H1 (cell line): ENCODE data around the gene IRGQ. TPM values are rescaled to one million over a fixed set of nuclear protein-coding genes. Genes with fewer than 3 reads are reported as not detected.

Experiments used
- CTBP2 ChIP-seq: IDR thresholded peaks from 2 replicates; pipeline ENCODE4 v1.7.0; 2011; ENCODE audit warnings: borderline replicate concordance, mild to moderate bottlenecking, moderate library complexity, mixed read lengths, low read length; ENCODE audit not compliant: insufficient read depth, insufficient read length
- EP300 ChIP-seq, 2 experiments: IDR thresholded peaks; 1 replicate in 1 of 2; 2 replicates in 1 of 2; pipeline ENCODE4 v1.6.1; 2011 to 2012; ENCODE audit warnings: low read depth in 2 of 2, low read length in 2 of 2, mild to moderate bottlenecking in 2 of 2, borderline replicate concordance in 1 of 2, inconsistent platforms in 1 of 2, moderate library complexity in 1 of 2
- EZH2 ChIP-seq: fragments of 200-600 bp; sonication (generic); IDR thresholded peaks from 2 replicates; pipeline ENCODE4 v1.7.1; 2012; ENCODE audit warnings: low read depth, mild to moderate bottlenecking, moderate library complexity, low read length, inconsistent platforms; ENCODE audit not compliant: severe bottlenecking
- FOSL1 ChIP-seq: IDR thresholded peaks from 2 replicates; pipeline ENCODE4 v1.6.1; 2011; ENCODE audit warnings: mild to moderate bottlenecking, low read depth, low read length, moderate library complexity; ENCODE audit not compliant: insufficient read depth
- HDAC2 ChIP-seq, 2 experiments: fragments of 300-600 bp in 1 of 2; sonication (generic) in 1 of 2; IDR thresholded peaks; 2 replicates each; pipeline ENCODE4 v1.6.1; 2011 to 2012; ENCODE audit warnings: low read depth in 2 of 2, low read length in 2 of 2, mild to moderate bottlenecking in 2 of 2, moderate library complexity in 2 of 2, borderline replicate concordance in 1 of 2, inconsistent platforms in 1 of 2
- MAFK ChIP-seq: IDR thresholded peaks from 2 replicates; pipeline ENCODE4 v1.6.1; 2012; ENCODE audit warnings: low read depth, mild to moderate bottlenecking, improper control_type of control experiment, low read length
- POLR2AphosphoS5 ChIP-seq: IDR thresholded peaks from 2 replicates; pipeline ENCODE4 v1.6.1; 2011; ENCODE audit warnings: low read depth, low read length
- RFX5 ChIP-seq: IDR thresholded peaks from 2 replicates; pipeline ENCODE4 v1.6.1; 2011; ENCODE audit warnings: low read depth, low read length, improper control_type of control experiment, borderline replicate concordance
- RNF2 ChIP-seq: fragments of 200-900, 300-1000 bp; sonication (generic); IDR thresholded peaks from 2 replicates; pipeline ENCODE4 v1.7.1; 2016; ENCODE audit warnings: borderline replicate concordance, low read depth, mild to moderate bottlenecking, antibody characterized with exemption, low read length; ENCODE audit not compliant: poor library complexity, severe bottlenecking; ENCODE audit errors: missing control alignments
- SIN3A ChIP-seq, 2 experiments: IDR thresholded peaks in 1 of 2; conservative IDR thresholded peaks in 1 of 2; 2 replicates each; pipeline ENCODE4 v1.6.1; 2011 to 2012; ENCODE audit warnings: low read length in 2 of 2, improper control_type of control experiment in 1 of 2, low read depth in 1 of 2, mild to moderate bottlenecking in 1 of 2
- YY1 ChIP-seq: IDR thresholded peaks from 2 replicates; pipeline ENCODE4 v1.6.1; 2011; ENCODE audit warnings: low read depth, mild to moderate bottlenecking, low read length
- ZNF274 ChIP-seq: IDR thresholded peaks from 2 replicates; pipeline ENCODE4 v1.7.0; 2012; ENCODE audit warnings: low read length, borderline replicate concordance; ENCODE audit errors: extremely low read depth
- polyA plus RNA-seq, 7 experiments: library from polyadenylated mRNA; depleted of rRNA in 3 of 7; stranded (reverse) in 5 of 7; unstranded in 2 of 7; fragments of >200 nt in 5 of 7; fragments of 200-250 nt in 2 of 7; gene quantifications; 1 replicate in 5 of 7; 2 replicates in 1 of 7; 4 replicates in 1 of 7; pipeline versions ENCODE4 v1.2.1 to v1.2.3, GENCODE V29; 2011 to 2013; ENCODE audit warnings: missing spikeins in 2 of 7, mixed read lengths in 2 of 7
- total RNA-seq: library from RNA; stranded (reverse); fragmentation: NEBNext Ultra II Directional; extraction: Animal tissue kit (Norgen Biotek cat#: 25700); gene quantifications from 2 replicates; pipeline ENCODE4 v1.2.1, GENCODE V29; 2021
- TF ChIP-seq, protein P1 (sequence below): IDR thresholded peaks from 2 replicates; pipeline ENCODE4 v1.6.1; 2012; ENCODE audit warnings: inconsistent platforms
- TF ChIP-seq, protein P2 (sequence below): IDR thresholded peaks from 2 replicates; pipeline ENCODE4 v1.6.1; 2012; ENCODE audit warnings: low read length, inconsistent platforms
- TF ChIP-seq, protein P3 (sequence below), 3 experiments: IDR thresholded peaks; 1 replicate in 2 of 3; 2 replicates in 1 of 3; pipeline versions ENCODE4 v1.5.1 to v1.6.1; 2011; ENCODE audit warnings: low read length in 3 of 3, mild to moderate bottlenecking in 3 of 3, inconsistent platforms in 2 of 3, low read depth in 1 of 3, moderate library complexity in 1 of 3; ENCODE audit not compliant: insufficient read depth in 1 of 3; ENCODE audit errors: control extremely low read depth in 1 of 3

IRGQ gene
- total and polyA plus RNA-seq, 2 of the 8 experiments (the other 6 are each of a cell fraction or from before 2014, with no cell fraction given): 16.0 to 42.9 TPM

DNA sequence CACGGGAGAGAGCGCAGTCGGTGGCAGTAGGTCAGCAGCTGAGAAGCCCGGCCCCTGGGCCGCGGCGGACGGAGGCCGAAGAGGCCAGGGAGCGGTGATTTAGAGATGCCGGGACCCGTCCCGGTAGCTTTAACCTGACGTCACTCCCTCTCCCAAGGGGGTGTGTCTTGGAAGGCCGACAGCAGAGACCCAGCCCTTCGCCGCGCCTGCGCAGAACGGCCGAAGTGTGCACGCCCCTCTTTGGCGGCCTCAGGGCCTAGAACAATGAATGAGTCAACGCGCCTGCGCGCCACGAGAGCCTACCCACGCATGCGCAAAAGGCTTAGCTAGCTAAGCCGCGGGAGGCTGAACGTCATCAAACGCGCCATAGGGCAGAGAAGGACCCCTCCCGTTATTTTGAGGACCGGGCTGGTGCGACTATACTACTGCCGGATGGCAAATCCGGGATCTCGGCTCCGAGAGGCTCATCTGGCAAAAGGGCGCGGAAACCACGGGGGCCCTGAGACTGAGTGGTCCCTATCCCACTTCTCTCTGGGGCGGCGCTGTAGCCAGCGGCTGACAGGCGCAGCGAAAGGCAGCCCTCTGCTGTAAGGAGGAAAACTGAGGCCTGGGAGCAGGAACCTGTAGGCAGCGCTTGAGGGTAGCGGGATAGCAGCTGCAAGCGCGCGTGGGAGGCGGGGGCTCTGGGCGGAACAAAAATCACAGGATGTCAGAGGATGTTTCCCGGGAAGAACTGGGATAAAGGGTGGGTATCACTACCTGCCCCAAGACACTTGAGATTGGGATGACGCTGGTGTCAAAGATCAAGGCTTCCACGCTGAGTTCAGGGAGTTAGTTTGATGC lies at the start of gene IRGQ, which contains the start of gene ZNF576 (continued):
- TF ChIP-seq, protein P1, sequence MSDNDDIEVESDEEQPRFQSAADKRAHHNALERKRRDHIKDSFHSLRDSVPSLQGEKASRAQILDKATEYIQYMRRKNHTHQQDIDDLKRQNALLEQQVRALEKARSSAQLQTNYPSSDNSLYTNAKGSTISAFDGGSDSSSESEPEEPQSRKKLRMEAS: no peak; the same call in 1 of the 2 replicates
- TF ChIP-seq EP300 (IDR thresholded peaks at IDR 0.05; ENCODE audit: borderline replicate concordance in 1 of 2, low read depth in 2 of 2, low read length in 2 of 2): no peak
- TF ChIP-seq MAFK: no peak
- peak; percentile 71 for TF ChIP-seq POLR2AphosphoS5
- no peak for TF ChIP-seq CTBP2
- no peak for TF ChIP-seq ZNF274
- TF ChIP-seq EZH2: no peak
- TF ChIP-seq RFX5: no peak
- TF ChIP-seq YY1: peak; percentile 41; the same call in 1 of the 2 replicates
- no peak; a peak in 1 of 4 replicates for TF ChIP-seq HDAC2 (IDR thresholded peaks at IDR 0.05; ENCODE audit: borderline replicate concordance in 1 of 2, low read depth in 2 of 2, low read length in 2 of 2)
- no peak for TF ChIP-seq FOSL1
- TF ChIP-seq RNF2: no peak
- TF ChIP-seq, protein P2, sequence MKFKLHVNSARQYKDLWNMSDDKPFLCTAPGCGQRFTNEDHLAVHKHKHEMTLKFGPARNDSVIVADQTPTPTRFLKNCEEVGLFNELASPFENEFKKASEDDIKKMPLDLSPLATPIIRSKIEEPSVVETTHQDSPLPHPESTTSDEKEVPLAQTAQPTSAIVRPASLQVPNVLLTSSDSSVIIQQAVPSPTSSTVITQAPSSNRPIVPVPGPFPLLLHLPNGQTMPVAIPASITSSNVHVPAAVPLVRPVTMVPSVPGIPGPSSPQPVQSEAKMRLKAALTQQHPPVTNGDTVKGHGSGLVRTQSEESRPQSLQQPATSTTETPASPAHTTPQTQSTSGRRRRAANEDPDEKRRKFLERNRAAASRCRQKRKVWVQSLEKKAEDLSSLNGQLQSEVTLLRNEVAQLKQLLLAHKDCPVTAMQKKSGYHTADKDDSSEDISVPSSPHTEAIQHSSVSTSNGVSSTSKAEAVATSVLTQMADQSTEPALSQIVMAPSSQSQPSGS: peak; percentile 88
- TF ChIP-seq, protein P3, sequence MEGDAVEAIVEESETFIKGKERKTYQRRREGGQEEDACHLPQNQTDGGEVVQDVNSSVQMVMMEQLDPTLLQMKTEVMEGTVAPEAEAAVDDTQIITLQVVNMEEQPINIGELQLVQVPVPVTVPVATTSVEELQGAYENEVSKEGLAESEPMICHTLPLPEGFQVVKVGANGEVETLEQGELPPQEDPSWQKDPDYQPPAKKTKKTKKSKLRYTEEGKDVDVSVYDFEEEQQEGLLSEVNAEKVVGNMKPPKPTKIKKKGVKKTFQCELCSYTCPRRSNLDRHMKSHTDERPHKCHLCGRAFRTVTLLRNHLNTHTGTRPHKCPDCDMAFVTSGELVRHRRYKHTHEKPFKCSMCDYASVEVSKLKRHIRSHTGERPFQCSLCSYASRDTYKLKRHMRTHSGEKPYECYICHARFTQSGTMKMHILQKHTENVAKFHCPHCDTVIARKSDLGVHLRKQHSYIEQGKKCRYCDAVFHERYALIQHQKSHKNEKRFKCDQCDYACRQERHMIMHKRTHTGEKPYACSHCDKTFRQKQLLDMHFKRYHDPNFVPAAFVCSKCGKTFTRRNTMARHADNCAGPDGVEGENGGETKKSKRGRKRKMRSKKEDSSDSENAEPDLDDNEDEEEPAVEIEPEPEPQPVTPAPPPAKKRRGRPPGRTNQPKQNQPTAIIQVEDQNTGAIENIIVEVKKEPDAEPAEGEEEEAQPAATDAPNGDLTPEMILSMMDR (IDR thresholded peaks at IDR 0.05; ENCODE audit: control extremely low read depth in 1 of 3, insufficient read depth in 1 of 3, low read depth in 1 of 3, low read length in 3 of 3): peak in 2 of 3 experiments; percentile 3 to 7; a peak in 1 of 4 replicates
- peak; percentile 25 to 67; a peak in 2 of 4 replicates for TF ChIP-seq SIN3A (conservative IDR thresholded peaks at IDR 0.05 in 1 of 2, IDR thresholded peaks at IDR 0.05 in 1 of 2; ENCODE audit: low read depth in 1 of 2, low read length in 2 of 2)
